ENCODE data around the gene ECT2.

GRCh38 chr3:172846103-172846561 is 95.6 kb downstream of the ECT2 start:
- no peak for TF ChIP-seq POLR2A (IDR thresholded peaks at IDR 0.05)
- no peak for TF ChIP-seq POLR2AphosphoS5 (IDR thresholded peaks at IDR 0.05)
